ENCODE measurements around the gene ARL6IP1.

Gene ARL6IP1

GRCh38 chr16:18792836-18793433, 8.4 kb downstream of the ARL6IP1 start:
- Histone ChIP-seq H3K4me1 (ENCODE audit: control extremely low read depth in 1 of 4, control insufficient read depth in 4 of 4, insufficient read depth in 4 of 4, low read length in 3 of 4) (peaks cover 13 to 18% (median 15%) of the 10 kb centered on the region in 4 experiments), H3K27me3 (replicated peaks in 2 of 5; ENCODE audit: control insufficient read depth in 4 of 5, insufficient read depth in 5 of 5, low read length in 4 of 5) (no peaks in the 10 kb centered on the region), H3K27ac (ENCODE audit: insufficient read depth in 1 of 2, low read depth in 1 of 2, low read length in 2 of 2, poor library complexity in 1 of 2, severe bottlenecking in 2 of 2) (no peak overlapping the region), H3K4me3 (ENCODE audit: control insufficient read depth in 1 of 7, extremely low read depth in 1 of 7, insufficient read depth in 4 of 7, low read depth in 2 of 7, low read length in 6 of 7) (no peak overlapping the region), H3K36me3 (ENCODE audit: control insufficient read depth in 4 of 4, insufficient read depth in 4 of 4, low read length in 3 of 4) (peaks cover 20 to 64% (median 47%) of the 10 kb centered on the region in 4 experiments), H3K9me3 (ENCODE audit: control extremely low read depth in 1 of 5, control insufficient read depth in 4 of 5, insufficient read depth in 2 of 5, low read depth in 1 of 5, low read length in 4 of 5) (no peaks in the 10 kb centered on the region)
- DNase-seq, result no peak
- ChIA-PET CTCF (interaction anchor here (4.2 kb wide), 1 partner anchor 9 kb away, joined by 34 read pairs; the partner anchor contains the start of gene ARL6IP1), POLR2A (interaction anchor here (1.4 kb wide), 1 partner anchor 8 kb away, joined by 8 read pairs; the partner anchor contains the start of gene ARL6IP1)
- WGBS (ENCODE audit: insufficient coverage), result 97% methylated on average over 10 of the region's 11 CpGs

- H3K4me1 ChIP-seq (ENCODE audit: control extremely low read depth in 1 of 4, control insufficient read depth in 4 of 4, insufficient read depth in 4 of 4, low read length in 3 of 4), result peaks cover 24 to 38% (median 32%) of the 10 kb centered on the region in 4 experiments
- ChIA-PET POLR2A (interaction anchor here (1.2 to 2.1 kb wide), 3 partner anchors 9 to 13 kb away, joined by 5 to 19 read pairs (median 8); partner anchors contain the start of gene ARL6IP1), CTCF (interaction anchor here (1.2 to 4.2 kb wide), 3 partner anchors 12 to 277 kb away, joined by 3 to 34 read pairs (median 3); partner anchors contain the start of genes ARL6IP1 and COQ7)
- peaks cover 33 to 67% (median 51%) of the 10 kb centered on the region in 4 experiments for H3K36me3 ChIP-seq (ENCODE audit: control insufficient read depth in 4 of 4, insufficient read depth in 4 of 4, low read length in 3 of 4)
- 3% methylated on average over 58 of the region's 60 CpGs for WGBS (ENCODE audit: insufficient coverage)
- peak; percentile 98 to 99 (median 99) for DNase-seq
- H3K27me3 ChIP-seq (replicated peaks in 2 of 5; ENCODE audit: control insufficient read depth in 4 of 5, insufficient read depth in 5 of 5, low read length in 4 of 5), result no peaks in the 10 kb centered on the region
- H3K27ac ChIP-seq (ENCODE audit: insufficient read depth in 1 of 2, low read depth in 1 of 2, low read length in 2 of 2, poor library complexity in 1 of 2, severe bottlenecking in 2 of 2), result peak within 1 kb of the TSS; percentile 92 to 95
- no peaks in the 10 kb centered on the region for H3K9me3 ChIP-seq (ENCODE audit: control extremely low read depth in 1 of 5, control insufficient read depth in 4 of 5, insufficient read depth in 2 of 5, low read depth in 1 of 5, low read length in 4 of 5)
- peak within 1 kb of the TSS; percentile 92 to 99 (median 97) for H3K4me3 ChIP-seq (ENCODE audit: control insufficient read depth in 1 of 7, extremely low read depth in 1 of 7, insufficient read depth in 4 of 7, low read depth in 2 of 7, low read length in 6 of 7)
These were observed 11.3 kb downstream of the ARL6IP1 start, which contains the start of gene RPS15A for GRCh38 chr16:18789850-18790706. TSS of gene RPS15A (minus strand) at chr16:18790334. CDS start at chr16:18789113, 1,221 bp downstream.

GRCh38 chr16:18789515-18789849, 11.9 kb downstream of the ARL6IP1 start:
- ChIA-PET POLR2A (interaction anchor here (0.6 to 2.1 kb wide), 5 partner anchors 10 to 1795 kb away, joined by 3 to 19 read pairs (median 5); partner anchors contain the start of gene ARL6IP1), CTCF (interaction anchor here (1.2 to 4.2 kb wide), 3 partner anchors 12 to 278 kb away, joined by 3 to 34 read pairs (median 3); partner anchors contain the start of genes ARL6IP1 and COQ7)
- Histone ChIP-seq H3K9me3 (ENCODE audit: control extremely low read depth in 1 of 5, control insufficient read depth in 4 of 5, insufficient read depth in 2 of 5, low read depth in 1 of 5, low read length in 4 of 5) (no peaks in the 10 kb centered on the region), H3K27me3 (replicated peaks in 2 of 5; ENCODE audit: control insufficient read depth in 4 of 5, insufficient read depth in 5 of 5, low read length in 4 of 5) (no peaks in the 10 kb centered on the region), H3K4me1 (ENCODE audit: control extremely low read depth in 1 of 4, control insufficient read depth in 4 of 4, insufficient read depth in 4 of 4, low read length in 3 of 4) (peaks cover 24 to 38% (median 32%) of the 10 kb centered on the region in 4 experiments), H3K27ac (ENCODE audit: insufficient read depth in 1 of 2, low read depth in 1 of 2, low read length in 2 of 2, poor library complexity in 1 of 2, severe bottlenecking in 2 of 2) (peak overlapping the region; percentile 92 to 95), H3K4me3 (ENCODE audit: control insufficient read depth in 1 of 7, extremely low read depth in 1 of 7, insufficient read depth in 4 of 7, low read depth in 2 of 7, low read length in 6 of 7) (peak overlapping the region; percentile 92 to 99 (median 97)), H3K36me3 (ENCODE audit: control insufficient read depth in 4 of 4, insufficient read depth in 4 of 4, low read length in 3 of 4) (peaks cover 32 to 69% (median 51%) of the 10 kb centered on the region in 4 experiments)
- WGBS (ENCODE audit: insufficient coverage), result 0% methylated on average over 5 of the region's 5 CpGs
- no peak for DNase-seq

GRCh38 chr16:18788828-18789514, 12.4 kb downstream of the ARL6IP1 start:
- no peak for DNase-seq
- Histone ChIP-seq H3K4me3 (ENCODE audit: control insufficient read depth in 1 of 7, extremely low read depth in 1 of 7, insufficient read depth in 4 of 7, low read depth in 2 of 7, low read length in 6 of 7) (peak overlapping the region in 6 of 7 experiments; percentile 95 to 99 (median 98)), H3K4me1 (ENCODE audit: control extremely low read depth in 1 of 4, control insufficient read depth in 4 of 4, insufficient read depth in 4 of 4, low read length in 3 of 4) (peaks cover 24 to 39% (median 32%) of the 10 kb centered on the region in 4 experiments)

GRCh38 chr16:18784917-18785623, 16.3 kb downstream of the ARL6IP1 start:
- Histone ChIP-seq H3K27me3 (replicated peaks in 2 of 5; ENCODE audit: control insufficient read depth in 4 of 5, insufficient read depth in 5 of 5, low read length in 4 of 5) (no peaks in the 10 kb centered on the region), H3K4me1 (ENCODE audit: control extremely low read depth in 1 of 4, control insufficient read depth in 4 of 4, insufficient read depth in 4 of 4, low read length in 3 of 4) (peaks cover 24 to 50% (median 34%) of the 10 kb centered on the region in 4 experiments), H3K9me3 (ENCODE audit: control extremely low read depth in 1 of 5, control insufficient read depth in 4 of 5, insufficient read depth in 2 of 5, low read depth in 1 of 5, low read length in 4 of 5) (no peaks in the 10 kb centered on the region), H3K27ac (ENCODE audit: insufficient read depth in 1 of 2, low read depth in 1 of 2, low read length in 2 of 2, poor library complexity in 1 of 2, severe bottlenecking in 2 of 2) (peak overlapping the region in 1 of 2 experiments; percentile 56), H3K4me3 (ENCODE audit: control insufficient read depth in 1 of 7, extremely low read depth in 1 of 7, insufficient read depth in 4 of 7, low read depth in 2 of 7, low read length in 6 of 7) (no peak overlapping the region), H3K36me3 (ENCODE audit: control insufficient read depth in 4 of 4, insufficient read depth in 4 of 4, low read length in 3 of 4) (peaks cover 23 to 69% (median 48%) of the 10 kb centered on the region in 4 experiments)
- 96% methylated on average over 5 of the region's 8 CpGs for WGBS (ENCODE audit: insufficient coverage)
- ChIA-PET CTCF (interaction anchor here (1.6 kb wide), 1 partner anchor 19 kb away, joined by 3 read pairs; no protein-coding TSS in a partner anchor), POLR2A (no interaction called here)
- DNase-seq, result no peak

More at GRCh38 chr16:18788828-18789514, 12.4 kb downstream of the ARL6IP1 start:
- Histone ChIP-seq H3K9me3 (ENCODE audit: control extremely low read depth in 1 of 5, control insufficient read depth in 4 of 5, insufficient read depth in 2 of 5, low read depth in 1 of 5, low read length in 4 of 5) (no peaks in the 10 kb centered on the region), H3K36me3 (ENCODE audit: control insufficient read depth in 4 of 4, insufficient read depth in 4 of 4, low read length in 3 of 4) (peaks cover 29 to 69% (median 49%) of the 10 kb centered on the region in 4 experiments), H3K27me3 (replicated peaks in 2 of 5; ENCODE audit: control insufficient read depth in 4 of 5, insufficient read depth in 5 of 5, low read length in 4 of 5) (no peaks in the 10 kb centered on the region), H3K27ac (ENCODE audit: insufficient read depth in 1 of 2, low read depth in 1 of 2, low read length in 2 of 2, poor library complexity in 1 of 2, severe bottlenecking in 2 of 2) (peak overlapping the region; percentile 92 to 95)
- 27% methylated on average over 14 of the region's 20 CpGs for WGBS (ENCODE audit: insufficient coverage)
- CTCF ChIA-PET, result interaction anchor here (1.1 to 4.2 kb wide), 6 partner anchors 11 to 278 kb away, joined by 3 to 34 read pairs (median 3); partner anchors contain the start of genes ARL6IP1 and COQ7
- POLR2A ChIA-PET, result interaction anchor here (0.6 to 2.1 kb wide), 4 partner anchors 10 to 1794 kb away, joined by 3 to 19 read pairs (median 4); partner anchors contain the start of gene ARL6IP1
